ENCODE results near the gene WDR47. TPM values are rescaled to one million over a fixed set of nuclear protein-coding genes. Genes with fewer than 3 reads are reported as not detected.

Gene WDR47
- total RNA-seq, 1 experiment from 2014 or later = 6.6 TPM

DNA sequence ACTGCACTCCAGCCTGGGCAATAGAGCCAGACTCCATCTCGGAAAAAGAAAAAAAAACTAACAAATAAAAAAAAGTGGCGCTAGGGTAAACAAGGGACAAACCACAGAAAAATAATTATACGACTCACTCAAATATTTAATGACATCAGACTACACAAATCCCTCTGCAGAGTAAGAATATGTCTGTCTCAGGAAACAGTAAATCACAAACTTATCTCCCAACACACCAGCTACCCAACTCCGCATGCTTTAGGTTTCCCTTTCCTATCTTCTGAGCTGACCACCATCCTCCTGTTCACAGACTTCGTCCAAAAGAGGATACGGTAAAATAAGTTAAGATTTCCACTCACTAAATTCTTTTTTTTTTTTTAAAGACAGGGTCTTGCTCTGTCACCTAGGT is 16.2 kb downstream of the WDR47 start:
- Mint-ChIP-seq H3K27ac (no peak overlapping the region; a peak in 1 of 7 replicates), H3K4me3 (no peak overlapping the region), H3K4me1 (no peaks in the 10 kb centered on the region), H3K36me3 (ENCODE audit: insufficient read depth in 1 of 3, low read depth in 3 of 3) (no peaks in the 10 kb centered on the region), H3K27me3 (ENCODE audit: low read depth) (no peaks in the 10 kb centered on the region), H3K9me3 (no peaks in the 10 kb centered on the region)
- no peaks in the 10 kb centered on the region for H3K79me1 ChIP-seq (ENCODE audit: insufficient read depth, low read depth, low read length, poor library complexity, severe bottlenecking)
- no CpG with 5 or more reads among the region's 6 CpGs for WGBS (ENCODE audit: extremely low coverage, insufficient read length, low lambda C conversion rate)
- H3K27ac ChIP-seq (ENCODE audit: insufficient read length, low read depth, low read length) = no peak overlapping the region
- H2BK20ac ChIP-seq (ENCODE audit: low read depth, low read length, poor library complexity, severe bottlenecking) = no peak overlapping the region
- TF ChIP-seq CTCF (conservative IDR thresholded peaks at IDR 0.05) = no peak
- H2BK5ac ChIP-seq (ENCODE audit: insufficient read length, low read length) = no peak overlapping the region
- no peak overlapping the region for H3T11ph ChIP-seq (ENCODE audit: low read length)
- no peak overlapping the region for H2BK12ac ChIP-seq (ENCODE audit: insufficient read length, low read depth, low read length)
- no peak overlapping the region for H3K4me2 ChIP-seq (ENCODE audit: insufficient read depth, insufficient read length, low read length)
- H4K8ac ChIP-seq (replicated peaks; ENCODE audit: insufficient read length, low read depth, low read length) = no peak overlapping the region
- H2AK5ac ChIP-seq (ENCODE audit: insufficient read length, low read length) = no peak overlapping the region
- no peak for DNase-seq
- H2BK120ac ChIP-seq (ENCODE audit: low read depth, low read length, poor library complexity, severe bottlenecking) = no peak overlapping the region
- H3K4me1 ChIP-seq (ENCODE audit: insufficient read depth, low read length) = no peaks in the 10 kb centered on the region
- H3K56ac ChIP-seq (ENCODE audit: insufficient read length, low read depth, low read length) = no peak overlapping the region
- H3K23me2 ChIP-seq (ENCODE audit: insufficient read length, low read depth, low read length, poor library complexity, severe bottlenecking) = no peaks in the 10 kb centered on the region
- no peaks in the 10 kb centered on the region for H3K27me3 ChIP-seq (ENCODE audit: insufficient read depth, low read length)
- H3K4ac ChIP-seq (ENCODE audit: low read depth, low read length) = no peak overlapping the region
- no peak overlapping the region for H3K14ac ChIP-seq (ENCODE audit: insufficient read depth, low read length)
- no peak overlapping the region for H2AFZ ChIP-seq (ENCODE audit: low read length)
- no peak overlapping the region for H4K91ac ChIP-seq (ENCODE audit: insufficient read length, low read depth, low read length)
- no peaks in the 10 kb centered on the region for H3K79me2 ChIP-seq (ENCODE audit: insufficient read depth, low read length)
- no peak overlapping the region for H2BK15ac ChIP-seq (ENCODE audit: low read depth, low read length)
- H4K20me1 ChIP-seq (ENCODE audit: control insufficient read depth, insufficient read depth, insufficient read length) = no peaks in the 10 kb centered on the region
- no peak overlapping the region for H3K23ac ChIP-seq (ENCODE audit: insufficient read length, low read depth, low read length)
- H3K9me3 ChIP-seq (ENCODE audit: control insufficient read depth, low read depth, low read length) = no peaks in the 10 kb centered on the region
- H4K5ac ChIP-seq (ENCODE audit: insufficient read length, low read depth, low read length) = no peak overlapping the region
- H3K9ac ChIP-seq (ENCODE audit: extremely low read depth, insufficient read length, low read length) = no peak overlapping the region
- H3K18ac ChIP-seq (ENCODE audit: insufficient read length, low read depth, low read length) = no peak overlapping the region
